ENCODE data around the gene KLHL14. TPM values are rescaled to one million over a fixed set of nuclear protein-coding genes. Genes with fewer than 3 reads are reported as not detected.

Gene KLHL14
- total RNA-seq, 1 experiment from 2014 or later: not detected

DNA sequence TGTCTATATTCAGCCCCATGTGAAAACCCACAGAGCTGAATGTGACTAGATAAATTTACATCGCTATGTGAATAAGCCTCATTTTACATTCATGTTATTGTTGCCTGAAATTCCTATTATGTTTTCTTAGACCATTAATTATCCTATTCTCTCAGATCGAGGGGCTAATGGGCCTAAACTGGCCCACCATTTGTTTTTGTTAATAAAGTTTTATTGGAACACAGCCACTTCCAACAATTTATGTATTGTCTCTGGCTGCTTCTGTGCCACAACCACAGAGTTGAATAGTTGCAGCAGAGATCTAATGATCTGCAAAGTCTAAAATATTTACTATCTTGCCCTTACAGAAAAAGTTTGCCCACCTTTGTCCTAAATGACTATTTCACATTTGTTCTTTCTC lies 61.0 kb downstream of the KLHL14 start:
- BruUV-seq (replicated peaks): no TSS peak
- H3K9me3 Mint-ChIP-seq (ENCODE audit: unreplicated experiment): no peaks in the 10 kb centered on the region
- ChIA-PET POLR2A (no interaction called here), CTCF (no interaction called here)
- intact Hi-C loops (cut with micrococcal nuclease): loop anchor here (5.0 kb wide), 1 partner anchor 490 kb away; no protein-coding TSS in a partner anchor
- H3K4me1 Mint-ChIP-seq (ENCODE audit: insufficient read depth, unreplicated experiment): no peaks in the 10 kb centered on the region
- TF ChIP-seq, protein P1, sequence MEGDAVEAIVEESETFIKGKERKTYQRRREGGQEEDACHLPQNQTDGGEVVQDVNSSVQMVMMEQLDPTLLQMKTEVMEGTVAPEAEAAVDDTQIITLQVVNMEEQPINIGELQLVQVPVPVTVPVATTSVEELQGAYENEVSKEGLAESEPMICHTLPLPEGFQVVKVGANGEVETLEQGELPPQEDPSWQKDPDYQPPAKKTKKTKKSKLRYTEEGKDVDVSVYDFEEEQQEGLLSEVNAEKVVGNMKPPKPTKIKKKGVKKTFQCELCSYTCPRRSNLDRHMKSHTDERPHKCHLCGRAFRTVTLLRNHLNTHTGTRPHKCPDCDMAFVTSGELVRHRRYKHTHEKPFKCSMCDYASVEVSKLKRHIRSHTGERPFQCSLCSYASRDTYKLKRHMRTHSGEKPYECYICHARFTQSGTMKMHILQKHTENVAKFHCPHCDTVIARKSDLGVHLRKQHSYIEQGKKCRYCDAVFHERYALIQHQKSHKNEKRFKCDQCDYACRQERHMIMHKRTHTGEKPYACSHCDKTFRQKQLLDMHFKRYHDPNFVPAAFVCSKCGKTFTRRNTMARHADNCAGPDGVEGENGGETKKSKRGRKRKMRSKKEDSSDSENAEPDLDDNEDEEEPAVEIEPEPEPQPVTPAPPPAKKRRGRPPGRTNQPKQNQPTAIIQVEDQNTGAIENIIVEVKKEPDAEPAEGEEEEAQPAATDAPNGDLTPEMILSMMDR (IDR thresholded peaks at IDR 0.05; ENCODE audit: unreplicated experiment): no peak
- H3K4me3 Mint-ChIP-seq (ENCODE audit: unreplicated experiment): no peak overlapping the region
- H3K36me3 Mint-ChIP-seq (ENCODE audit: insufficient read depth, unreplicated experiment): no peaks in the 10 kb centered on the region
- no peak overlapping the region for H3K27ac Mint-ChIP-seq (ENCODE audit: low read depth, unreplicated experiment)
- H3K27me3 Mint-ChIP-seq (ENCODE audit: insufficient read depth, unreplicated experiment): no peaks in the 10 kb centered on the region
- no peak for DNase-seq (ENCODE audit: unreplicated experiment)

DNA sequence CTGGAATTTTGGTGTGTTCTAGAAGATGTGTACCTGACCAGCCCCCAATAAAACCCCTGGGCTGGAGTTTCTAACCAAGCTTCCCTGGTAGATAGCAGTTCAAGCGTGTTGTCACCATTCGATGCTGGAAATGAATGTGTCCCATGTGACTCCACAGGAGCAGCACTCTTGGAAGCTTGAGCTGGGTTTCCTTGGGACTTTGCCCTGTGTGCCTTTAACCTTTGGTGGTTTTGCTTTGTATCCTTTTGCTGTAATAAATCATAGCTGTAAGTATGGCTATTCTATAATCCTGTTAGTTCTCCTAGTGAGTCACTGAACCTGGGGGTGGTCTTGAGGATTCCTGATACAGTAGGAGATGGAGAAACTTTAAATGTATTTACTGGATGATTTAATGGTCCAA lies 65.2 kb downstream of the KLHL14 start:
- ChIA-PET POLR2A (interaction anchor here (0.6 kb wide), 1 partner anchor 104 kb away, joined by 3 read pairs; no protein-coding TSS in a partner anchor), CTCF (interaction anchor here (0.6 to 1.0 kb wide), 4 partner anchors 10 to 183 kb away, joined by 3 read pairs; no protein-coding TSS in a partner anchor)
- Mint-ChIP-seq H3K4me1 (ENCODE audit: insufficient read depth, unreplicated experiment) (no peaks in the 10 kb centered on the region), H3K4me3 (ENCODE audit: unreplicated experiment) (no peak overlapping the region), H3K27me3 (ENCODE audit: insufficient read depth, unreplicated experiment) (no peaks in the 10 kb centered on the region), H3K36me3 (ENCODE audit: insufficient read depth, unreplicated experiment) (no peaks in the 10 kb centered on the region), H3K27ac (ENCODE audit: low read depth, unreplicated experiment) (no peak overlapping the region), H3K9me3 (ENCODE audit: unreplicated experiment) (no peaks in the 10 kb centered on the region)
- DNase-seq (ENCODE audit: unreplicated experiment): no peak
- intact Hi-C loops (cut with micrococcal nuclease): no loop called here
- no TSS peak for BruUV-seq (replicated peaks)
- TF ChIP-seq, protein P1 (IDR thresholded peaks at IDR 0.05; ENCODE audit: unreplicated experiment): no peak

DNA sequence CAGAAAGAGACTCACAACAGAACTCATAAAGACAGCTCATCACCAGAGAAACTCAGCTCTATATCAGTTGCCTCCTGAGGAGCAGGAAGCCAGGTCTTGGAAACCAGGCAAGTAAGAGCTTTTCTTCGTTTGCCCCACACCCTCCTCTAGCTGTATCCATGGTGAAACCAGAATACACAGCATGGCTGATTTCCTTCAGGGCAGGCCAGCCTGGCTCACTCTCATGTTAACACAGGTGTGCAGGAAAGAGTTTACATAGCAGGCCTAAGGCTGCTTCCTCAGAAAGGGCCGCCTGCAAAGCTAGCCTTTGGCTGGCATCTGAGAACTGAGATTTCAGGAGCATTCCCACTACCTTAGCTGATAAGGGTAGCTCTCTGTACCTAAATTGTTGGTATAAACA lies 65.7 kb downstream of the KLHL14 start:
- TF ChIP-seq, protein P1 (IDR thresholded peaks at IDR 0.05; ENCODE audit: unreplicated experiment): no peak
- no TSS peak for BruUV-seq (replicated peaks)
- ChIA-PET POLR2A (interaction anchor here (0.6 kb wide), 1 partner anchor 104 kb away, joined by 3 read pairs; no protein-coding TSS in a partner anchor), CTCF (interaction anchor here (0.6 to 1.0 kb wide), 5 partner anchors 10 to 183 kb away, joined by 3 read pairs; no protein-coding TSS in a partner anchor)
- Mint-ChIP-seq H3K9me3 (ENCODE audit: unreplicated experiment) (no peaks in the 10 kb centered on the region), H3K4me3 (ENCODE audit: unreplicated experiment) (no peak overlapping the region), H3K27me3 (ENCODE audit: insufficient read depth, unreplicated experiment) (no peaks in the 10 kb centered on the region), H3K36me3 (ENCODE audit: insufficient read depth, unreplicated experiment) (no peaks in the 10 kb centered on the region), H3K27ac (ENCODE audit: low read depth, unreplicated experiment) (no peak overlapping the region), H3K4me1 (ENCODE audit: insufficient read depth, unreplicated experiment) (no peaks in the 10 kb centered on the region)
- intact Hi-C loops (cut with micrococcal nuclease): no loop called here
- no peak for DNase-seq (ENCODE audit: unreplicated experiment)

DNA sequence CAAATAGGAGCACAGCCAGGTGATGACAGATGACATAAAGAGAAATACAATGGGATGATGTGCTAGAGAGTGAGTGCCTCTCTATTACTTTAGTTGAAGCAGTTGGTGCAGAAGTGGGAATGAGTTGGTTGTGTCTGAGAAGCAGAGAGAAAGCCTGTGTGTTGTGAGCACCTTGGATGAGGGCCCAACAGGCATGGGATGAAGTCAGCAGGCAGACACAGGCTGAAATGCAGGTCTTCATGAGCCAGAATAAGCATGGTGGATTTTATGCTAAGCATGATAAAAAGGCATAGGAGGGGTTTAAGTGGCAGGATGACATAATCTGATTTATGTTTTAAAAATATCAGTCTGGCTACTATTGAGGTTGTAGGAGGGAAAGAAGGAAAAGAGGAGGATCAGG lies 71.5 kb downstream of the KLHL14 start:
- DNase-seq (ENCODE audit: unreplicated experiment): no peak
- CTCF ChIA-PET: no interaction called here
- H3K27me3 Mint-ChIP-seq (ENCODE audit: insufficient read depth, unreplicated experiment): no peaks in the 10 kb centered on the region
- H3K9me3 Mint-ChIP-seq (ENCODE audit: unreplicated experiment): no peaks in the 10 kb centered on the region
- H3K27ac Mint-ChIP-seq (ENCODE audit: low read depth, unreplicated experiment): no peak overlapping the region
- POLR2A ChIA-PET: no interaction called here
- TF ChIP-seq, protein P1 (IDR thresholded peaks at IDR 0.05; ENCODE audit: unreplicated experiment): no peak
- no peaks in the 10 kb centered on the region for H3K36me3 Mint-ChIP-seq (ENCODE audit: insufficient read depth, unreplicated experiment)
- intact Hi-C loops (cut with micrococcal nuclease): no loop called here
- H3K4me3 Mint-ChIP-seq (ENCODE audit: unreplicated experiment): no peak overlapping the region
- no peaks in the 10 kb centered on the region for H3K4me1 Mint-ChIP-seq (ENCODE audit: insufficient read depth, unreplicated experiment)
- no TSS peak for BruUV-seq (replicated peaks)
